Endothelial cell of umbilical vein (primary cell): ENCODE results near the gene EDRF1.

Experiments
- CTCF ChIP-seq, 2 donors: IDR thresholded peaks; 1 replicate in 1 of 2; 2 replicates in 1 of 2; pipeline ENCODE4 v1.5.1; 2011; ENCODE audit warnings: low read length in 2 of 2, mild to moderate bottlenecking in 2 of 2, moderate library complexity in 2 of 2, control low read depth in 1 of 2, inconsistent platforms in 1 of 2, low read depth in 1 of 2; ENCODE audit not compliant: insufficient read depth in 1 of 2; ENCODE audit errors: extremely low read depth in 1 of 2
- EZH2 ChIP-seq: IDR thresholded peaks from 2 replicates; pipeline ENCODE4 v1.6.1; 2012; ENCODE audit warnings: borderline replicate concordance, low read depth, mild to moderate bottlenecking, moderate library complexity, low read length, inconsistent platforms; ENCODE audit not compliant: severe bottlenecking
- FOS ChIP-seq: IDR thresholded peaks from 2 replicates; pipeline ENCODE4 v1.6.1; 2011; ENCODE audit warnings: mild to moderate bottlenecking, low read length, moderate library complexity, borderline replicate concordance; ENCODE audit not compliant: insufficient read depth
- JUN ChIP-seq: IDR thresholded peaks from 2 replicates; pipeline ENCODE4 v1.6.1; 2011; ENCODE audit warnings: borderline replicate concordance, low read depth; ENCODE audit not compliant: insufficient read length, insufficient read depth
- MYC ChIP-seq: IDR thresholded peaks from one replicate; pipeline ENCODE4 v1.6.1; 2011; ENCODE audit warnings: mild to moderate bottlenecking, low read depth, low read length
- POLR2A ChIP-seq: IDR thresholded peaks from 2 replicates; pipeline ENCODE4 v1.6.1; 2012; ENCODE audit warnings: low read depth, mild to moderate bottlenecking, control low read depth, low read length
- POLR2AphosphoS5 ChIP-seq: IDR thresholded peaks from 2 replicates; pipeline ENCODE4 v1.6.1; 2012; ENCODE audit warnings: low read depth, mild to moderate bottlenecking, control low read depth, low read length, moderate library complexity; ENCODE audit not compliant: insufficient read depth
- TF ChIP-seq, protein P1 (sequence below): IDR thresholded peaks from 2 replicates; pipeline ENCODE4 v1.6.1; 2011; ENCODE audit not compliant: insufficient read depth, insufficient read length

GRCh38 chr10:125802739-125803138 is 83.2 kb downstream of the EDRF1 start:
- no peak for TF ChIP-seq JUN
- TF ChIP-seq EZH2, result no peak
- no peak for TF ChIP-seq POLR2AphosphoS5
- TF ChIP-seq POLR2A, result no peak
- no peak for TF ChIP-seq CTCF (IDR thresholded peaks at IDR 0.05; ENCODE audit: extremely low read depth in 1 of 2, insufficient read depth in 1 of 2, low read depth in 1 of 2, low read length in 2 of 2)
- TF ChIP-seq, protein P1, sequence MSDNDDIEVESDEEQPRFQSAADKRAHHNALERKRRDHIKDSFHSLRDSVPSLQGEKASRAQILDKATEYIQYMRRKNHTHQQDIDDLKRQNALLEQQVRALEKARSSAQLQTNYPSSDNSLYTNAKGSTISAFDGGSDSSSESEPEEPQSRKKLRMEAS, result no peak
- TF ChIP-seq MYC, result no peak
- no peak for TF ChIP-seq FOS
